ENCODE data around the gene E2F7. TPM values are rescaled to one million over a fixed set of nuclear protein-coding genes. Genes with fewer than 3 reads are reported as not detected.

The E2F7 gene
- total RNA-seq, 1 experiment from 2014 or later: 19.5 TPM

- ATAC-seq: peak; percentile 11; the same call in 1 of the 2 replicates
- Histone ChIP-seq H3K4me3 (replicated peaks in 1 of 2; ENCODE audit: low read depth in 1 of 2, low read length in 2 of 2) (no peak overlapping the region), H3K4me2 (ENCODE audit: low read length) (no peak overlapping the region), H3K79me2 (ENCODE audit: insufficient read depth, low read length) (no peaks in the 10 kb centered on the region), H2AFZ (ENCODE audit: low read depth, low read length, poor library complexity, severe bottlenecking) (no peak overlapping the region), H4K20me1 (ENCODE audit: insufficient read depth) (no peaks in the 10 kb centered on the region), H3K9ac (ENCODE audit: low read length) (no peak overlapping the region), H3K27me3 (ENCODE audit: insufficient read depth, low read length) (no peaks in the 10 kb centered on the region), H3K9me2 (ENCODE audit: insufficient read depth) (no peaks in the 10 kb centered on the region), H3K27ac (ENCODE audit: low read depth, low read length) (no peak overlapping the region), H3K4me1 (ENCODE audit: control insufficient read depth in 1 of 2, insufficient read depth in 2 of 2, low read length in 2 of 2) (peaks cover 0 to 15% of the 10 kb centered on the region in 2 experiments; a peak in 2 of 4 replicates), H3K36me3 (ENCODE audit: control insufficient read depth in 1 of 2, insufficient read depth in 2 of 2, low read length in 2 of 2) (peaks cover 18 to 51% of the 10 kb centered on the region in 2 experiments; a peak in 3 of 4 replicates), H3K9me3 (ENCODE audit: control insufficient read depth in 1 of 2, insufficient read depth in 1 of 2, low read depth in 1 of 2, low read length in 2 of 2) (no peaks in the 10 kb centered on the region)
- no peak for DNase-seq (ENCODE audit: low read depth, low spot score)
- ChIA-PET POLR2A (no interaction called here), CTCF (no interaction called here), RAD21 (ENCODE audit: low non-redundant PET in 1 of 2, low total read pairs in 2 of 2, uncharacterized antibody in 2 of 2, unreplicated experiment in 2 of 2) (no interaction called here)
- no peak for TF ChIP-seq TCF7L2 (IDR thresholded peaks at IDR 0.05; ENCODE audit: borderline replicate concordance, extremely low read depth, insufficient read depth, insufficient read length)
- no peak for TF ChIP-seq SP1 (IDR thresholded peaks at IDR 0.05; ENCODE audit: low read depth)
- no peak for TF ChIP-seq EGR1 (IDR thresholded peaks at IDR 0.05; ENCODE audit: low read depth)
- TF ChIP-seq POLR2A (IDR thresholded peaks at IDR 0.05; ENCODE audit: borderline replicate concordance, extremely low read depth, insufficient read depth, insufficient read length): no peak
- TF ChIP-seq SRF (IDR thresholded peaks at IDR 0.05; ENCODE audit: low read depth): no peak
- TF ChIP-seq YY1 (IDR thresholded peaks at IDR 0.05; ENCODE audit: extremely low read depth, insufficient replicate concordance, low read depth, low read length): no peak
- TF ChIP-seq RAD21 (IDR thresholded peaks at IDR 0.05; ENCODE audit: low read depth): no peak
- no peak for TF ChIP-seq EZH2phosphoT487 (IDR thresholded peaks at IDR 0.05; ENCODE audit: borderline replicate concordance)
- no peak for TF ChIP-seq FOSL1 (IDR thresholded peaks at IDR 0.05; ENCODE audit: low read depth)
- TF ChIP-seq ATF3 (IDR thresholded peaks at IDR 0.05): no peak
- no peak for TF ChIP-seq JUND (IDR thresholded peaks at IDR 0.05)
- TF ChIP-seq EZH2 (IDR thresholded peaks at IDR 0.05): no peak
- no peak for TF ChIP-seq ZBTB33 (IDR thresholded peaks at IDR 0.05; ENCODE audit: extremely low read depth, insufficient replicate concordance, low read length)
- no TSS peak for BruUV-seq (replicated peaks)
- intact Hi-C loops (cut with micrococcal nuclease): no loop called here
Observed at GRCh38 chr12:77031745-77032144, 33.6 kb downstream of the E2F7 start.
